HG02852 (cell line): ENCODE data around the gene ITLN2.
"Not testable (repeated sequence)": the region's sequence is repeated elsewhere in the genome, so short reads cannot be mapped to it uniquely, and the experiment has no call there.

Source experiments
- ATAC-seq: cut with Tn5 transposase; IDR thresholded peaks from one replicate; pipeline ENCODE4 v1.9.1; 2021; ENCODE audit warnings: mild to moderate bottlenecking, moderate library complexity; ENCODE audit not compliant: unreplicated experiment

Gene ITLN2

GRCh38 chr1:160956966-160957365, 2.4 kb upstream of the ITLN2 start:
- ATAC-seq, result no peak

DNA sequence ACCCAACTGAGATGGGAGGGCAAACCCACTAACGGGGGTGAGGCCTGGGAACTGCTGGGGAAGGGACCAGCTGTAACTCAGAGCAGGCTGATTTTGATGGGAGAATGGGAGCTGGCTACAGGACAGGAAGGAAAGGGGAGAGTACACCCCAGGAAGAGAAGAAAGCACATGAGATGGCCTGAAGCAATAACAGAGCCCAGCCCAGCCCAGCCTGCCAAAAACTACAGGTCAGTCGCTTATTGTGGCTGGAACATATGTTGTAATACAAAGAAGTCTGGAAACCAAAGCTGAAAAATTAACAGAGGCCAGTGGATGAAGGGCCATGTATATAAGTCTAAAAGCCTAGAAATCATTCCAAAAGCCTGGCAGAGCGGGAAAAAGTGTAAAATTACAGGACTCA, 1.6 kb downstream of the ITLN2 start:
- ATAC-seq, result no peak

- ATAC-seq, result no peak
Measured at GRCh38 chr1:160952129-160952510, 2.5 kb downstream of the ITLN2 start.

DNA sequence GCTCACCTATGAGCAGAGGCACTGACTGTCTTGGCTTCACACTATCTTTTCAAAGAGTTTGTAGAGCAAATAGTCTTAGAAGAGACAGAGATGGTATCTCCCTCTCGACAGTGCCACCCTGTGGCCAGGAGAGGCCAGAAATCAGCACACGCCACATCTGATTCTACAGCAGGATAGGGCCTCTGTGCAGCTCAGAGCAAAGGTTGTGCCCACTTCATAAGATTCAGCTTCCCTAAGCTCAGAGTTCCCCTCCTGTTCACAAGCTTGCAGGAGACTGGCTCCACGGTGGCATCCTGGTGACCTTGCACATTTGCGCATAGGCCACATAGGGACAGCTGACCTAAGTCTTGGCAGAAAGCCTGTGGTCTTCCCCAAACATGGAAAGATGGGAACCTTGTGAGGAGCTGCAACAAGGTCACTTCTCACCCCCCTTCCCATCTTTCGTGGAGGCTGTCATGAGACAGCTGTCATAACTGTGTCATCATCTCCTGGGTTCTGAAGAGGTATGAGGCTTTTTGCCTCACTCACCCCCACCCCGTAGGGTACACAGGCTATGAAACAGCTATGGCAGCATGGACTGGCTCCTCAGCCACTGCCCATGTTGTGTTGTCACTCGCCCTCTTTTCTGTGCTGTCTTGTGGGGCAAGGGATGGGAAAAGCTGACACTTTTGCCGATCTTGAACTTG, 3.0 kb downstream of the ITLN2 start:
- ATAC-seq, result no peak

- no peak for ATAC-seq
Measured at GRCh38 chr1:160950657-160951056, 4.0 kb downstream of the ITLN2 start.

GRCh38 chr1:160949881-160950280, 4.7 kb downstream of the ITLN2 start:
- no peak for ATAC-seq

DNA sequence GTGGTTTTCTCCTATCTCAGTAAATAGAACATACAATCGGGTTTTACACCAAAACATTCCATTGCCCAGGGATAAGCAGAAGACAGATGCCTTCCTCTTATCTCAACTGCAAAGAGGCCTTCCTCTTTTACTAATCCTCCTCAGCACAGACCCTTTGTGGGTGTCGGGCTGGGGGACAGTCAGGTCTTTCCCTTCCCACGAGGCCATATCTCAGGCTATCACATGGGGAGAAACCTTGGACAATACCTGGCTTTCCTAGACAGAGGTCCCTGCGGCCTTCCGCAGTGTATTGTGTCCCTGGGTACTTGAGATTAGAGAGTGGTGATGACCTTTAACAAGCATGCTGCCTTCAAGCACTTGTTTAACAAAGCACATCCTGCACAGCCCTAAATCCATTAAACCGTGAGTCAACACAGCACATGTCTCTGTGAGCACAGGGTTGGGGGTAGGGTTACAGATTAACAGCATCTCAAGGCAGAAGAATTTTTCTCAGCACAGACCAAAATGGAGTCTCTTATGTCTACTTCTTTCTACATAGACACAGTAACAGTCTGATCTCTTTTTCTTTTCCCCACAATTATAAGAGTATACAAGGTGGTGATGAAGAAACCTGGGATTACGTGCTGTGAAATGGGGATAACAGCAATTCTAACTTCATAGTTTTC, 5.3 kb downstream of the ITLN2 start:
- not testable (repeated sequence) for ATAC-seq

DNA sequence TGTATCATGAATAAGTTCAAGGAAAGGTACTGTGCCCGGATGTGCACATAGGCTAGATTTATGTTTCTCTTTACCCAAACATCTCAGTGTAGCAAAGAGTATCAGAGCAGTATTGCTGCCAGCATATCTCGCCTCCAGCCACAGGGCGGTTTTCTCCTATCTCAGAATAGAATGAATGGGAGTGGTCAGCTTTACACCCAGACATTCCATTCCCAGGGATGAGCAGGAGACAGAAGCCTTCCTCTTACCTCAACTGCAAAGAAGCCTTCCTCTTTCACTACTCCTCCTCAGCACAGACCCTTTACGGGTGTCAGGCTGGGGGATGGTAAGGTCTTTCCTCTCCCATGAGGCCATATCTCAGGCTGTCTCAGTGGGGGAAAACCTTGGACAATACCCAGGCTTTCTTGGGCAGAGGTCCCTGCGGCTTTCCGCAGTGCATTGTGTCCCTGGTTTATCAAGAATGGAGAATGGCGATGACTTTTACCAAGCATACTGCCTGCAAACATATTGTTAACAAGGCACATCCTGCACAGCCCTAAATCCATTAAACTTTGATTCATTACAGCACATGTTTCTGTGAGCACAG, 7.3 kb downstream of the ITLN2 start:
- not testable (repeated sequence) for ATAC-seq

- ATAC-seq, result not testable (repeated sequence)
Measured at GRCh38 chr1:160945881-160946280, 8.7 kb downstream of the ITLN2 start.

DNA sequence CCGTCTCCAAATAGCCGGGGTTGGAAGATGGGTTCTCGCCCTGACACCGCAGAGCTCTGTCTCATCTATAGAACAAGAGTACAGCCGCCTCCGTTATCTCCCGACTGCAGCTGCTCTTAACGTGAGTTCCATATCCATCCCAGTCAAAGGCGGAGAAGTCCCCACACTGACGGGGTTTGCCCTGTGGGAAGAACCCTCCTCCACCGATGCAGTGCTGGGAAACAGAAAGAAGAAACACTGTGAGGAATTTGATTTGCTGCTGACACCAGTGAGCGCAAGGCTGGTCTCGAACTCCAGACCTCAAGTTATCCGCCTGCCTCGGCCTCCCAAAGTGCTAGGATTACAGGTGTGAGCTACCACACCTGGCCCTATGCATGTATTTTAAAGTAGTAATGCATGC, 9.5 kb downstream of the ITLN2 start:
- no peak for ATAC-seq

DNA sequence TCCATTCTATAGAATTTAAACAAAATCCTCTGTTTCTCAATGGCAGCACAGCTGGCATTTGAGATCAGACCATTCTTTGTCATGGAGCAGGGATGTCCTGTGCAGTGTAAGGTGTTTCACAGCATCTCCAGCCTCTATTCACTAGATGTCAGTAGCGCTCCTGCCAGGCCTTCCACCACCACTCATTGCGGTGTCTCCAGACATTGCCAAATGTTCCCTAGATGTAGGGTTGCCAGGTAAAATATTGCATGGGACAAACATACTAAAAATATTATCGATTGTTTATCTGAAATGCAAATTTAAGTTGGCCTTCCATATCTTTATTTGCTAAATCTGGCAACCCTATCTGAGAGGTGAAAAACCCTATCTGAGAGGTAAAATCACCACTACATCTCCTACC, 11.7 kb downstream of the ITLN2 start:
- no peak for ATAC-seq

DNA sequence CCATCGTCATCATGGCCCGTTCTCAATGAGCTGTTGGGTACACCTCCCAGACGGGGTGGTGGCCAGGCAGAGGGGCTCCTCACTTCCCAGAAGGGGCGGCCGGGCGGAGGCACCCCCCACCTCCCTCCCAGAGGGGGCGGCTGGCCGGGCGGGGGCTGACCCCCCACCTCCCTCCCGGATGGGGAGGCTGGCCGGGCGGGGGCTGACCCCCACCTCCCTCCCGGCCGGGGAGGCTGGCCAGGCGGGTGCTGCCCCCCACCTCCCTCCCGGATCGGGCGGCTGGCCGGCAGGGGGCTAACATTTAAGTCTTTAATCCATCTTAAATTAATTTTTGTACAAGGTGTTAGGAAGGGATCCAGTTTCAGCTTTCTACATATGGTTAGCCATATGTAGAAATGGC, 17.9 kb downstream of the ITLN2 start:
- ATAC-seq, result not testable (repeated sequence)

- ATAC-seq, result no peak
Measured at GRCh38 chr1:160935527-160936258, 18.9 kb downstream of the ITLN2 start.

DNA sequence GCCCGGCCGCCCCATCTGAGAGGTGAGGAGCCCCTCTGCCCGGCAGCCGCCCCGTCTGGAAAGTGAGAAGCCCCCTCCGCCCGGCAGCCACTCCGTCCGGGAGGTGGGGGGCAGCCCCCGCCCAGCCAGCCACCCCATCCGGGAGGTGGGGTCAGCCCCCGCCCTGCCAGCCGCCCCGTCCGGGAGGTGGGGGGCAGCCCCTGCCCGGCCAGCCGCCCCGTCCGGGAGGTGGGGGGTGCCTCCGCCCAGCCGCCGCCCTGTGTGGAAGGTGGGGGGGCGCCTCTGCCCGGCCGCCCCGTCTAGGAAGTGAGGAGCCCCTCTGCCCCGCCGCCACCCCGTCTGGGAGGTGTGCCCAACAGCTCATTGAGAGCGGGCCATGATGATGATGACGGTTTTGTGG, 21.3 kb downstream of the ITLN2 start:
- not testable (repeated sequence) for ATAC-seq

DNA sequence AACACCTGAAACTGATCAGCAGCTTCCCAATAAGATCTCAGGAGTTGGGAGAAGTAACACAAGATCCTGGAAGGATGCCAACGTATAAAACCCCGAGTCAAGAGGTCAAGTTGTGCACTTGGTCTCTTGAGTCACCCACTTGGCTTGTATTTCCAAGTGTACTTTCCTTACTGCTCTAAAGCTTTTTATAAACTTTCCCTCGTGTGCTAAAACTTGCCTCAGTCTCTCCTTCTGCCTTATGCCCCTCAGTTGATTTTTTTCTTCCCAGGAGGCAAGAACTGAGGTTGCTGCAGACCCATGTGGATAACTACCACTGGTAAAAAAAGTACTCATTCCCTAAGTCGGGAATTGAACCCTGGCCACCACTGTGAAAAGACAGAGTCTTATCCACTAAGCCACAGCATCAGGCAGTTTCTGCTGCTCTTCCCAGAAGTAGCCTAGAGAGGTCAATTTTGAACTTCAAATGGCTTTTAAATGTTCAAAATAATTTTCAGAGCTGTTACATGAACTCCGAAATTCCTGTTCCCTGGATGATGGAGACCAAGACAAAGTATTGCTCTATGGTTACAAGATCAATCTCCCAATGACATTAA, 28.9 kb downstream of the ITLN2 start:
- no peak for ATAC-seq

DNA sequence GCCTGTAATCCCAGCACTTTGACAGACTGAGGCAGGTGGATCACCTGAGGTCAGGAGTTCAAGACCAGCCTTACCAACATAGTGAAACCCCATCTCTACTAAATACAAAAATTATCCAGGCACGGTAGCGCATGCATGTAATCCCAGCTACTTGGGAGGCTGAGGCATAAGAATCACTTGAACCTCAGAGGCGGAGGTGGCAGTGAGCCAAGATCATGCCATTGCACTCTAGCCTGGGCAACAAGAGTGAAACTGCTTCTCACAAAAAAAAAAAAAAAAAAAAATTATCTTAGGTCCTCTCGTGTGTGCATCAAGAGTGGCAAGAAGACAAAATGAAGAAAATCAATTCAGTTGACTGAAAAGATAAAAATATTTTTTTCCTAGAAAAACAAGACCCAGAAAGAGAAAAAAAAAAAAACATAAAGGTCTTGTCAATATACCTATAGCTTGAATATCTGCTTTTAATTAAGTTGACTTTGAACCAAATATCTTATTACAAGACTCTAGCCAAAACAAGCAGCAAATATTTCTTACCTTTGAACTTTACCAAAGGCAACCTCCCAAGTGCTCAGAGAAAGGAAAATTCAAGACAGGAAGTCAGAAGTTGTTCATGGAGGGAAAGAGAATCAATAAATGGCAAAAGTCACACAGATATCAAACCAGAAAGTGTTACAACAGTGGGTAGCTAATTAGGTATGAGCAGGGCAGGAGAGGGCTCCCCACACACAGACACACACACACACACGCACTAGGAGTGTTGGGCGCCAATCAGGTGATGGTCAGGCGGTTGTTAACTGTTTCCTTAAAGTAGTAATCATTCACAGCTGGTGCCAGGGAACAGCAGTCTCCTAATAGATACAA, 29.6 kb downstream of the ITLN2 start:
- ATAC-seq, result no peak

GRCh38 chr1:160916666-160917065, 37.9 kb downstream of the ITLN2 start:
- ATAC-seq, result no peak

DNA sequence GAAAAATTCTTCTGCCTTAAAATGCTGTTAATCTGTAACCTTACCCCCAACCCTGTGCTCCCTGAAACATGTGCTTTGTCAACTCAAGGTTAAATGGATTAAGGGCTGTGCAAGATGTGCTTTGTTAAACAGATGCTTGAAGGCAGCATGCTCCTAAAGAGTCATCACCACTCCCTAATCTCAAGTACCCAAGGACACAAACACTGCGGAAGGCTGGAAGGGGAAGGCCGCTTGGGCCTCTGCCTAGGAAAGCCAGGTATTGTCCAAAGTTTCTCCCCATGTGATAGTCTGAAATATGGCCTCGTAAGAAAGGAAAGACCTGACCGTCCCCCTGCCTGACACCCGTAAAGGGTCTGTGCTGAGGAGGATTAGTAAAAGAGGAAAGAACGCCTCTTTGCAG, 41.4 kb downstream of the ITLN2 start:
- ATAC-seq, result not testable (repeated sequence)

- no peak for ATAC-seq
Measured at GRCh38 chr1:160911925-160912324, 42.7 kb downstream of the ITLN2 start.

GRCh38 chr1:160911441-160911840, 43.2 kb downstream of the ITLN2 start:
- no peak for ATAC-seq
